HG02938 (cell line): Measurements from ENCODE around the gene SPAG4.

Experiments used
- ATAC-seq: cut with Tn5 transposase; IDR thresholded peaks from one replicate; pipeline ENCODE4 v1.9.1; 2021; ENCODE audit warnings: mild to moderate bottlenecking, moderate library complexity; ENCODE audit not compliant: unreplicated experiment

Gene SPAG4

GRCh38 chr20:35652641-35653429 lies 37.2 kb downstream of the SPAG4 start:
- no peak for ATAC-seq

DNA sequence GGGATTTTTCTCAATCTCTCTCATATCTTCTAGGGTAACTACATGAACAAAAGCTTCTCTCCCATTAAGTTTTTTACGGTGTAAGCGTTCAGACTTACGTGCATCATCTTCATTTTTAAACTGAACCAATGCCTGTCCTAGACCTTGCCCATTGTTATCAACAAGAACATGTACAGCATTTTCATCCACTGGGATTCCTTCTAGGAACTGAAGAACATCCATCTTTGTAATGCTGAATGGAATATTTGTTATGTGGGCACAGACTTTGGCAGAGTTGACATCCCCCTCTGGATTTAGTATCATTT lies 37.8 kb downstream of the SPAG4 start:
- ATAC-seq, result no peak

GRCh38 chr20:35653893-35654292 lies 38.3 kb downstream of the SPAG4 start:
- no peak for ATAC-seq

GRCh38 chr20:35654415-35654814 lies 38.8 kb downstream of the SPAG4 start:
- ATAC-seq, result no peak

- ATAC-seq, result no peak
These were observed 41.6 kb downstream of the SPAG4 start for GRCh38 chr20:35657271-35657670.

DNA sequence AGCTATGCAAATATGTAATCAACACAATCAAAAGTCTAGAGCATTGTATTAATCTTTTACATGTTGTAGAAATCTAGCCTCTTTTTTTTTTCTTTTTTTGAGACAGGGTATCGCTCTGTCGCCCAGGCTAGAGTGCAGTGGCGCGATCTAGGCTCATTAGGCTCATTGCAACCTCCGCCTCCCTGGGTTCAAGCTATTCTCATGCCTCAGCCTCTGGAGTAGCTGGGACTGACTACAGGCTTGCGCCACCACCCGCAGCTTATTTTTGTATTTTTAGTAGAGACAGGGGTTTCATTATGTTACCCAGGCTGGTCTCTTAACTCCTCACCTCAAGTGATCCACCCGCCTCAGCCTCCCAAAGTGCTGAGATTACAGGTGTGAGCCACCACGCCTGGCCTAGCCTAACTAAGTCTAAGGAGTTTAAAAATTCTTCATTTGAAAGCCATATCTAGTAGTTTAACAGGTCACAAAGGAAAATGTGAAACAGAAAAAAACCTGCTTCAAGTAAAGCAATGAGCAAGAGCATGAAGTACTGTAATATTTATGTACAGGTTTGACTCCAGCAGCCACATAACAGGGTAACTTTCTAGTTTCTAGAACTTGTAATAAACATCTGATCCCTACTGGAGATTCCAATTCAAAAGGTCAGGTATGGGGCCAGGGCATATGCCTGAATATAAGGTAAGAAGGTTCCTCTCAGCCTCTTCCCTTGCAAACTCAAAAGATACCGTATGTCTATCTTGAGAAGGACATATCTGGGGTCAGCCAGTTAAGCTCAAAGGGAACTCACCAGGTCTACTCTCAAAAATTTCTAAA lies 44.7 kb downstream of the SPAG4 start:
- no peak for ATAC-seq

DNA sequence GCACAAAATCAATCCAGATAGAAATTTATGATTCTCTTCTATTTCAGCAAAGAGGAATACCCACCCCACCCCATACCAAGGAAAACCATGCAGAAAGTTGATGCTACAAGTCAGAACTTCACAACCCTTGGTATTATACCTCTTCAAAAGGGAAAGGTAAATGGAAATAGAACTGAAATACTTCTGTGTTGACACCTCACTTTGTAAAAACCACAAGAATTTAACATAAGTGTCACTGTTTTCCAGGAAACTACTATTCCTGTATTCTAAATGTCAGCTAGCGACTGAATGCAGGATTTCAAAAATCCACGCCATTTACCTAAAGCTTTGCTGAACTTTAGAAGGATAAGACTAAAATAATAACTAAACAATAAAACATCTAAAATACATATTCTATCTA lies 45.4 kb downstream of the SPAG4 start:
- ATAC-seq, result no peak

DNA sequence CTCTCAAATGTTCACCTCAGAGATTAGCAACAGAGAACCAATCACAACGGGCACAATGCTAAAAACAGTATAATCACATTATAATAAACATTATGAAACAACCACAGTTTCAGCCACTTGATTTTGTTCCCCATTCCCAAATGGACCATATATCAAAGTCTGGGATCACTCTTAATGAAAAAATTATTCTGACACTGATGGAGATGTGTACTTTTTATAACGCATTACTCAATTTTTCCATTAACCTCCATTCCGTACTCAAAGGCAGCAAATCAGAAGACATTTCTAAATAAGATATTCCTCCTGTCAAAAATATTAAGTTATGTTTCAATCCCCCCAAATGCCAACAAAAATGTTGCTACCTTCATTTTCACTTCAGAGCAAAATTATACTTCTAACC lies 46.3 kb downstream of the SPAG4 start:
- ATAC-seq, result no peak

DNA sequence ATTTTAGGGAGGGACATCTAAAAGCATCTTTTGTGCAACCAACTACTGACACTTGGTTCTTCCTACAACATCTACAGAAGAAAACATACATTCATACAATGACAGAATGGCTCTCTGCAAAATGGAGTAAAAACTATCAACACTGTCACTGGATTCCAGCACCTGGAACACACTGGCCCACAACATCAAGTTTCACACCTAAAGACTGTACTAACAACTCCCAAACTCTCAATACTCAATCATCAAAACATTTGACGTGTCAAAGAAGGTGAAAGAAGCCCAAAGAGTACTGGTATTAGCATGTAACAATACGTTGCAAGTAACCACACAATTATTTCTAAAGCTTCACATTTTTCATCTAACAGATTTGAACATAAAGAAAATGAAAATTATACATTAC lies 46.9 kb downstream of the SPAG4 start:
- ATAC-seq, result no peak

DNA sequence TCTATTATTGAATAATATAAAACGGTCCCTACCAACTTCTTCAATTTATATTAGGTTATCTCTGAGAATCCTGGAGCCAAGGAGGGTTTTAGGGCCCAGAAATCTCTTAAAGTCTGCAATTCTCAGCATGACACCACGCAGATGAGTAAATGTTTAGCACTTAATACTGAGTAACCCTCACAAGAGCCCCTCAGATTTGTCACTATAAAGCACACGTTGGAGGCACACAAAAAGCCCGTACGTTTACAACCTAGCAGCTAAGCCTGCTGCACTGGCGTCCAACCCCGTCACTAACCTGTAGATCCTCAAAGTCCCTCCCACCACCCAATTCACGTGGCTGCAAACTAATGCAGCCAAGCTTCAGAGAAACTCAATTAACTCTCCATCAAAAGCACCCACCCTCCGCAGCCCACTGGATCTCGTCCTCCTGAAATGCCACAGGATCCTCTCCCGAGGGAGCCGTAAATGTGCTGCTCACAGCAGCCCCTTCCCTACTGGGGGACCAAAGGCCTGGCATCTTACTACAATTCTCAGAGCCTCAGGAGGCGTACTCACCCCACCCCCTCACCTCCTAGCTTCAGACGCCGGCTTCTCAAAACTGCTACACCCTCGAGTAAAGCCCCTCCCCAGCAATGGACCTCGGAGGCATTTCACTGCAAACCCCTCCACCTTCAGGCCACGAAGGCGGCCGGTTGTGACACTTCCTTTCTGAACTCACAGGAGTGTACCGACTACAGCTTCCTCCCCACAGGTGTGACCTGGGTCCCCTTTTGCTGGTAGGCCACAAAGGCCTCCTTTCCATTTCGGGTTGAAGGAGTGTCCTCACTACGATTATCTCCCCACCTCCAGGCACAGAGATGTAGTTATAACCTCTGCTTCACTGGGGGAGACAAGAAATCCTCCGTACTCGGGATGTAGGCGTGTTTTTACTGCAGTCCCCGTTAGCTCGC lies 48.2 kb downstream of the SPAG4 start:
- ATAC-seq, result peak; percentile 19

DNA sequence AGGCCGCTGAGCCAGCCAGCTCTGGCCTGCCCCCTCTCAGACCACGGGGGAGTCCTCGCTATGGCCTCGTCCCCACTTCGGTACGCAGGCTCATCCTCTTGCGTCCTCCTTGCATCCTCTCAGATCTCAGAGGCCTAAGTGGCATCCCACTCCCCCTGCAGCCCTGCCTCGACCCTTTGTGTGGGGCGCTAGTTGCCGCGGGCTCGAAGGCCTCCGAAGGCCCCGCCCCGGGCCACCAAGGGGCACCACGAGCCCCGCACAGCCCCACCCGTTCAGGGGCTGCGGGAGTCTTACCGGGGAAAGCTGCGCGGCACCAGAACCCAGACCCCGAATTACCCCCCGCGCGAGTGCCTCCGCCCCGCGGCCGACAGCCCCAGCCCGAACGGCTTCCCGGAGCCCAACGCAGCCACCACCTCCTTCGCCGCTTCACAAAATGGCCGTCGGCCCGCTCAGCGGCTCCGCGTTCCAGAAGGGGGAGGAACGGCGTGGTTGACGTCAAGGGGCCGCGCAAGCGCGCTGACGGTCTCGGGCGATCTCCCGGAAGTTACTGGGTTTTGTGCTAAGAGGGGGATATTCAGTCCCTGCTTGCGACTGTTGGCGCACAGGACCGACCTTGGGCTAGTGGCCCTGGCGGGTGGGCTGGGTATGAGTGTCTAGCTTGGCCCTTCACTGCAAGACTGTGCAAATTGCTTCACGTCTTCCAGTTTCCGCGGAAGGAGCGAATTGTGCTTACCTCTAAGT lies 49.0 kb downstream of the SPAG4 start, which contains the start of the genes CPNE1 and RBM12:
Gene CPNE1 (minus strand): TSS at position 435 of the 741 bp plus-strand sequence. CDS start 31,977 bp downstream, outside the sequence.
Gene RBM12 (minus strand): TSS at position 435 of the 741 bp plus-strand sequence. CDS start 9,578 bp downstream, outside the sequence.
- ATAC-seq, result peak; percentile 86

DNA sequence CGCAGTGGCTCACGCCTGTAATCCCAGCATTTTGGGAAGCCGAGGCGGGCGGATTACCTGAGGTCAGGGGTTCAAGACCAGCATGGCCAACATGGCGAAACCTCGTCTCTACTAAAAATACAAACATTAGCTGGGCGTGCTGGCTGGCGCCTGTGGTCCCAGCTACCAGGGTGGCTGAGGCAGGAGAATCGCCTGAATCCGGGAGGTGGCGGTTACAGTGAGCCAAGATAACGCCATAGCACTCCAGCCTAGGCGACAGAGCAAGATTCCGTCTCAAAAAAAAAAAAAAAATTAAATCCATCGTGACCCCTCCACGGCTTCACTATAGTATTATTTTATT lies 50.3 kb downstream of the SPAG4 start:
- ATAC-seq, result no peak

DNA sequence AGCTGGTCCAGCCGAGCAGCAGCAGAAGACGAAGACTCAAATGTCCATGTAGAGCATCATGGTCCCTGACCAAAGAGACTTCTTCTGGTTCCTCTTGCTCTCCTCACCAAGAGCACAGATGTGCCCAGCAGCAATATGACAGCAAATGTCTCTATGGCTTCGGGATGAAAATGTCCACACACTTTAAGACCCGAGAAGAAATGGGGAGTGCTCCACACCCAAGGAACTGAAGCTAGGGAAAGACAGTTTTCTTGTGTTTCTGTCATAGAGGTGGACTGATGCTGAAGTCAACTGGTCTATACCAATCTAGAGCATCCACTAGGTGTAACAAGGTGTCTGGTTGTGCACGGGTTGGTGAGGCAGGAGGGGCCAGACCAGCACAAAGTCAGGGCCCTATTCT lies 53.6 kb downstream of the SPAG4 start:
- ATAC-seq, result no peak

DNA sequence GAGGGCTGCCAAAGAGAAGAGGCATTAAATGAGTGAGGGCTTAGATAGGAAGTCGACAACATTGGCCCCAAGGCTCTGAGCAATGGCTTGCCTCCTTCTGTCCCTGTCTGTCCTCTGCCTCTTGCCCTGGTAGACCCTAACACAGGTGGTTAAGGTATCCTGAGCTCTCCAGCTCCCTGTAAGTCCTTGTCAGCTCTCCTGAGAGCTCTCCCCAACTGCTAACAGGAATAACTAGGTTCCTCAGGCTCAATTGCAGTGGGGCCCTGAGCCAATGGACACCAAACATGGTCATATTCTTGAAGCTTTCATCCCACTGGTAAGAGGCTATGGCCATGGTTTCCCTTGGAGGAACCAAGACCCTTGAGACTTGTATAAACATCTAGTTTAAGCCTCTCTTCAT lies 54.1 kb downstream of the SPAG4 start:
- no peak for ATAC-seq
